Subcutaneous abdominal adipose tissue (tissue), 5 donors: ENCODE results near the gene MYO3A.

Experiments
- H3K27ac ChIP-seq: one replicate; pipeline ENCODE4 v1.7.0; 2013; ENCODE audit warnings: low read depth, mild to moderate bottlenecking, inconsistent platforms, low read length, moderate library complexity
- H3K27me3 ChIP-seq, 5 donors: one replicate each; pipeline ENCODE4 v1.7.0; 2013; ENCODE audit warnings: low read length in 5 of 5, inconsistent platforms in 1 of 5; ENCODE audit not compliant: control insufficient read depth in 5 of 5, insufficient read depth in 4 of 5
- H3K36me3 ChIP-seq, 5 donors: one replicate each; pipeline ENCODE4 v1.7.0; 2013; ENCODE audit warnings: low read length in 5 of 5; ENCODE audit not compliant: control insufficient read depth in 5 of 5, insufficient read depth in 5 of 5
- H3K4me1 ChIP-seq, 5 donors: one replicate each; pipeline ENCODE4 v1.7.0; 2013; ENCODE audit warnings: low read length in 5 of 5, mild to moderate bottlenecking in 3 of 5, moderate library complexity in 1 of 5; ENCODE audit not compliant: control insufficient read depth in 5 of 5, insufficient read depth in 5 of 5
- H3K4me3 ChIP-seq, 5 donors: one replicate each; pipeline ENCODE4 v1.7.0; 2013; ENCODE audit warnings: low read length in 5 of 5, low read depth in 1 of 5
- H3K9ac ChIP-seq, 5 donors: one replicate each; pipeline ENCODE4 v1.7.0; 2013; ENCODE audit warnings: low read length in 5 of 5, mild to moderate bottlenecking in 4 of 5, moderate library complexity in 3 of 5
- H3K9me3 ChIP-seq, 5 donors: one replicate each; pipeline ENCODE4 v1.7.0; 2013; ENCODE audit warnings: low read length in 5 of 5; ENCODE audit not compliant: control insufficient read depth in 5 of 5
- donor health status: healthy.
- donor health status: healthy.
- donor health status: healthy.
- donor health status: healthy.
- donor health status: healthy.

MYO3A gene

GRCh38 chr10:26215935-26216584 lies 282.0 kb downstream of the MYO3A start:
- no peak overlapping the region for H3K27ac ChIP-seq
- peaks cover 0 to 35% (median 30%) of the 10 kb centered on the region in 5 donors for H3K4me1 ChIP-seq
- H3K27me3 ChIP-seq: peaks cover 71 to 88% (median 83%) of the 10 kb centered on the region in 5 donors
- H3K4me3 ChIP-seq: peak overlapping the region in 3 of 5 donors; percentile 12 to 49 (median 17)
- H3K36me3 ChIP-seq: no peaks in the 10 kb centered on the region
- peaks cover 0 to 3% (median 0%) of the 10 kb centered on the region in 5 donors for H3K9me3 ChIP-seq
- H3K9ac ChIP-seq: no peak overlapping the region

- peak within 1 kb of the TSS in 4 of 5 donors; percentile 11 to 49 (median 14) for H3K4me3 ChIP-seq
These were observed 282.8 kb downstream of the MYO3A start, which contains the start of gene GAD2 for GRCh38 chr10:26216585-26217395. GAD2 (plus strand) TSS chr10:26216774; CDS start chr10:26216810, 36 bp downstream.

GRCh38 chr10:26217396-26218086 lies 283.5 kb downstream of the MYO3A start:
- Histone ChIP-seq H3K4me1 (peaks cover 0 to 32% (median 30%) of the 10 kb centered on the region in 5 donors), H3K27me3 (peaks cover 73 to 89% (median 87%) of the 10 kb centered on the region in 5 donors), H3K9ac (no peak overlapping the region), H3K27ac (no peak overlapping the region), H3K36me3 (no peaks in the 10 kb centered on the region), H3K9me3 (peaks cover 0 to 2% (median 0%) of the 10 kb centered on the region in 5 donors), H3K4me3 (peak overlapping the region in 2 of 5 donors; percentile 7 to 41)

More at GRCh38 chr10:26216585-26217395, 282.8 kb downstream of the MYO3A start, which contains the start of gene GAD2:
- H3K9me3 ChIP-seq: peaks cover 0 to 3% (median 0%) of the 10 kb centered on the region in 5 donors
- peaks cover 76 to 89% (median 86%) of the 10 kb centered on the region in 5 donors for H3K27me3 ChIP-seq
- H3K27ac ChIP-seq: no peak within 1 kb of the TSS
- H3K4me1 ChIP-seq: peaks cover 0 to 33% (median 30%) of the 10 kb centered on the region in 5 donors
- no peaks in the 10 kb centered on the region for H3K36me3 ChIP-seq
- H3K9ac ChIP-seq: no peak within 1 kb of the TSS

GRCh38 chr10:26219676-26220075 lies 285.6 kb downstream of the MYO3A start:
- H3K27me3 ChIP-seq: peaks cover 55 to 74% (median 66%) of the 10 kb centered on the region in 5 donors
- no peak overlapping the region for H3K27ac ChIP-seq
- H3K4me1 ChIP-seq: peaks cover 0 to 32% (median 30%) of the 10 kb centered on the region in 5 donors
- no peak overlapping the region for H3K9ac ChIP-seq
- H3K4me3 ChIP-seq: no peak overlapping the region
- no peaks in the 10 kb centered on the region for H3K36me3 ChIP-seq
- no peaks in the 10 kb centered on the region for H3K9me3 ChIP-seq

- Histone ChIP-seq H3K27me3 (peaks cover 43 to 67% (median 55%) of the 10 kb centered on the region in 5 donors), H3K4me3 (no peak overlapping the region), H3K9me3 (no peaks in the 10 kb centered on the region)
These were observed 286.9 kb downstream of the MYO3A start for GRCh38 chr10:26220901-26221300.

GRCh38 chr10:26221541-26221940 lies 287.5 kb downstream of the MYO3A start:
- H3K4me3 ChIP-seq: no peak overlapping the region
- no peak overlapping the region for H3K9ac ChIP-seq
- H3K36me3 ChIP-seq: no peaks in the 10 kb centered on the region
- peaks cover 0 to 18% (median 17%) of the 10 kb centered on the region in 5 donors for H3K4me1 ChIP-seq
- peaks cover 37 to 61% (median 51%) of the 10 kb centered on the region in 5 donors for H3K27me3 ChIP-seq
- no peak overlapping the region for H3K27ac ChIP-seq
- no peaks in the 10 kb centered on the region for H3K9me3 ChIP-seq

More at GRCh38 chr10:26220901-26221300, 286.9 kb downstream of the MYO3A start:
- Histone ChIP-seq H3K9ac (no peak overlapping the region), H3K4me1 (peaks cover 0 to 24% (median 23%) of the 10 kb centered on the region in 5 donors), H3K36me3 (no peaks in the 10 kb centered on the region), H3K27ac (no peak overlapping the region)

- Histone ChIP-seq H3K4me1 (peaks cover 0 to 9% (median 8%) of the 10 kb centered on the region in 5 donors), H3K36me3 (no peaks in the 10 kb centered on the region), H3K9me3 (no peaks in the 10 kb centered on the region), H3K4me3 (no peak overlapping the region), H3K27ac (no peak overlapping the region), H3K9ac (no peak overlapping the region), H3K27me3 (peaks cover 31 to 51% (median 42%) of the 10 kb centered on the region in 5 donors)
These were observed 288.5 kb downstream of the MYO3A start for GRCh38 chr10:26222563-26222962.

- H3K9me3 ChIP-seq: no peaks in the 10 kb centered on the region
- no peak overlapping the region for H3K27ac ChIP-seq
- H3K4me1 ChIP-seq: no peaks in the 10 kb centered on the region
- H3K4me3 ChIP-seq: no peak overlapping the region
- no peaks in the 10 kb centered on the region for H3K36me3 ChIP-seq
- H3K27me3 ChIP-seq: peaks cover 13 to 32% (median 22%) of the 10 kb centered on the region in 5 donors
- H3K9ac ChIP-seq: no peak overlapping the region
These were observed 291.3 kb downstream of the MYO3A start for GRCh38 chr10:26225322-26225721.

- H3K27ac ChIP-seq: no peak overlapping the region
- H3K4me3 ChIP-seq: no peak overlapping the region
- no peak overlapping the region for H3K9ac ChIP-seq
- no peaks in the 10 kb centered on the region for H3K4me1 ChIP-seq
- no peaks in the 10 kb centered on the region for H3K36me3 ChIP-seq
- H3K9me3 ChIP-seq: no peaks in the 10 kb centered on the region
- H3K27me3 ChIP-seq: peaks cover 0 to 9% (median under 1%) of the 10 kb centered on the region in 5 donors
These were observed 293.8 kb downstream of the MYO3A start for GRCh38 chr10:26227786-26228185.
